GM12873 (cell line): ENCODE results near the gene TACC2.

Source experiments
- CTCF ChIP-seq: IDR thresholded peaks from 2 replicates; pipeline ENCODE4 v1.5.1; 2012; ENCODE audit warnings: low read depth, mild to moderate bottlenecking, moderate library complexity, low read length, control low read depth; ENCODE audit not compliant: insufficient read depth; ENCODE audit errors: missing control alignments

Gene TACC2

GRCh38 chr10:122229666-122230065, 240.7 kb downstream of the TACC2 start:
- no peak for TF ChIP-seq CTCF

GRCh38 chr10:122230222-122230621, 241.3 kb downstream of the TACC2 start:
- TF ChIP-seq CTCF = no peak

GRCh38 chr10:122232769-122233168, 243.8 kb downstream of the TACC2 start:
- no peak for TF ChIP-seq CTCF

GRCh38 chr10:122233857-122234348, 244.9 kb downstream of the TACC2 start:
- TF ChIP-seq CTCF = no peak

GRCh38 chr10:122234416-122234815, 245.5 kb downstream of the TACC2 start:
- TF ChIP-seq CTCF = no peak

- no peak for TF ChIP-seq CTCF
Measured at GRCh38 chr10:122236690-122237306, 247.8 kb downstream of the TACC2 start.

GRCh38 chr10:122237331-122237990, 248.5 kb downstream of the TACC2 start:
- TF ChIP-seq CTCF = no peak
